Choroid plexus epithelial cell (primary cell): ENCODE results near the gene SFXN2.

ENCODE experiments used
- DNase-seq: peaks from one replicate; pipeline ENCODE4 v3.0.0-alpha.2; 2010; ENCODE audit warnings: low read depth
- H3K4me3 ChIP-seq: 2 replicates; pipeline ENCODE4 v1.5.1; 2011; ENCODE audit warnings: low read depth, mild to moderate bottlenecking, control low read depth, low read length, moderate library complexity
- TF ChIP-seq, protein P1 (sequence below): conservative IDR thresholded peaks from 2 replicates; pipeline ENCODE4 v1.5.1; 2011; ENCODE audit warnings: low read depth, mild to moderate bottlenecking, control low read depth, inconsistent platforms, low read length, moderate library complexity

SFXN2 gene

DNA sequence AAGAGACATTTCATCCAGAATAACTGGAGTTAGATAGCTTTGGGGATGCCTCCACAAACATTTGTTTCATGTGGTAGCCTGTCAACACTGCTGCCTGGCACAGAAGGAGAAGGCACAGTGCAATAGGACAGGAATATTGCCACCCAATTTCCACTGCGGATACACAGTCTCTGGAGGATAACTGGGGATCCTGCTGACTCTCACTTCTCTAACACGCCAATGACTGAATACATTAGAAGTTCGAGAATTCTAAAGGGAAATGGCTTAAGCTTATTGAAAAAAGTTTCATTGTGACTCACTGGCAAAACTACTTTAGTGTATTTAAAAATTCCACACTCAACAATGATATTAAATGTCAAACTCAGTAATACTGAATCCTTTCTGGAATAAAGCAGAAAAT, 13.2 kb upstream of the SFXN2 start:
- H3K4me3 ChIP-seq: no peak overlapping the region
- no peak for DNase-seq
- TF ChIP-seq, protein P1, sequence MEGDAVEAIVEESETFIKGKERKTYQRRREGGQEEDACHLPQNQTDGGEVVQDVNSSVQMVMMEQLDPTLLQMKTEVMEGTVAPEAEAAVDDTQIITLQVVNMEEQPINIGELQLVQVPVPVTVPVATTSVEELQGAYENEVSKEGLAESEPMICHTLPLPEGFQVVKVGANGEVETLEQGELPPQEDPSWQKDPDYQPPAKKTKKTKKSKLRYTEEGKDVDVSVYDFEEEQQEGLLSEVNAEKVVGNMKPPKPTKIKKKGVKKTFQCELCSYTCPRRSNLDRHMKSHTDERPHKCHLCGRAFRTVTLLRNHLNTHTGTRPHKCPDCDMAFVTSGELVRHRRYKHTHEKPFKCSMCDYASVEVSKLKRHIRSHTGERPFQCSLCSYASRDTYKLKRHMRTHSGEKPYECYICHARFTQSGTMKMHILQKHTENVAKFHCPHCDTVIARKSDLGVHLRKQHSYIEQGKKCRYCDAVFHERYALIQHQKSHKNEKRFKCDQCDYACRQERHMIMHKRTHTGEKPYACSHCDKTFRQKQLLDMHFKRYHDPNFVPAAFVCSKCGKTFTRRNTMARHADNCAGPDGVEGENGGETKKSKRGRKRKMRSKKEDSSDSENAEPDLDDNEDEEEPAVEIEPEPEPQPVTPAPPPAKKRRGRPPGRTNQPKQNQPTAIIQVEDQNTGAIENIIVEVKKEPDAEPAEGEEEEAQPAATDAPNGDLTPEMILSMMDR: no peak

DNA sequence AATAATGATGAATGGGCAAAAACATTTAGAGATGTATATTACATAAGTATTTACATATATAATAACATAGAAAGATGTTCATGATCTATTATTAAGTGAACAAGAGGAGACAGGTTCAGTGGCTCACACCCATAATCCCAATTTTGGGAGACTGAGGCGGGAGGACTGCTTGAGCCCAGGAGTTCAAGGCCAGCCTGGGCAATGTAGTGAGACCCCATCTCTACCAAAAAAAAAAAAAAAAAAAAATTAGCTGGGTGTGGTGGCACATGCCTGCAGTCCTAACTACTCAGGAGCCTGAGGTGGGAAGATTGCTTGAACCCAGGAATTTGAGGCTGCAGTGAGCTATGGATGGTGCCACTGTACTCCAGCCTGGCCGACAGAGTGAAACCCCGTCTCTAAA, 12.6 kb upstream of the SFXN2 start:
- H3K4me3 ChIP-seq: no peak overlapping the region
- DNase-seq: no peak
- TF ChIP-seq, protein P1: no peak

DNA sequence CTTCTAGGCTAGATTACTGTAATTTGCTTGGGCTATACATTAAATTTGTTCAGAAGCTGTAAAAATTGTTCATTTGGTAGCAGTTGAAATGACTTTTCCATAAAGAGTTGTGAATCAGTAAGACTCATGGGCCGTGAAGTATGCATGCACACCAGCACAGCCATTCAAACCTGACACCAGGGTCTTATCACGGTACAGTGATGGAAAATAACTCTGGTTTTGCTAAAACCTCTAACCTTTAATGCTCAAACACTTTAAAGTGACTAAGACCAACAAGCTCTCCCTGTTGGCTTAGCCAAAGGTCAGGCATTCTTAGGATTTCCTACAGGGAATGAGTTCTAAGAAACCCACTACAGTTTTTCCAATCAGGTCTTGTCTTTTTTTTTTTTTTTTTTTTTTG, 11.7 kb upstream of the SFXN2 start:
- H3K4me3 ChIP-seq: no peak overlapping the region
- TF ChIP-seq, protein P1: no peak
- DNase-seq: no peak

DNA sequence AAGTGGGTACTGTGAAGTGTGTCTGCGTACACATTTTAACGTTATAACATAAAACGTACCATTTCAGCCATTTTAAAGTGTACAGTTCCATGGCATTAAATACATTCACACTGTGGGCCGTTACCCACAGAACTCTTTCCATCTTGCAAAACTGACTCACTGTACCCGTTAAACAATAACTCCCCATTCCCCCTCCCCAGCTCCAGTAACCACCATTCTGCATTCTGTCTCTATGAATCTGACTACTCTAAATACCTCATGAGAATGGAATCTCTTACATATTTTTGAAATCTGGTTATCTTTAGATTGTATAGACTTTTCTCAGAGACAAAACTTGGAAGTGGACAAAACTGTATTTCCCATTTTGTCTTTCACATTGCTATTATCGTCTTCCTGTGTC, 9.5 kb upstream of the SFXN2 start:
- DNase-seq: peak; percentile 54
- H3K4me3 ChIP-seq: no peak overlapping the region
- TF ChIP-seq, protein P1: no peak

DNA sequence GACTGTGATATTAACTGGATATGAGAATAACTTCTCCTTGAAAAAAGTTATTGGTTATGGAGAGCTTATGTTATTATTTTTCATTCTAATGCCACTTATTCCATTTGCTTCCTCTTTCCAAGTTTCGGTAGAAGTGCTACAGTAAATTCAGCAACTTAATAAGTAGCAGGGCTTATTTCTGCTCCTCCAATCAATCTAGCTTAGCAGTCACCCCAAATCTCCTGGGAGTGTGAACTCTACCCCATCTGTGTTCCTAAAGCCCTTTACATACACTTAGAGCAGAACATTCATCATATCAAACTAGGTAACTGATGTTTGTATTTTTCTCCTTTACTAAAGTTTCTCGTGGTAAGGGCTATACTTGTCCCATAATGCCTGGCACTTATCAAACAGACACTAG, 8.9 kb upstream of the SFXN2 start:
- DNase-seq: no peak
- TF ChIP-seq, protein P1: no peak
- no peak overlapping the region for H3K4me3 ChIP-seq

DNA sequence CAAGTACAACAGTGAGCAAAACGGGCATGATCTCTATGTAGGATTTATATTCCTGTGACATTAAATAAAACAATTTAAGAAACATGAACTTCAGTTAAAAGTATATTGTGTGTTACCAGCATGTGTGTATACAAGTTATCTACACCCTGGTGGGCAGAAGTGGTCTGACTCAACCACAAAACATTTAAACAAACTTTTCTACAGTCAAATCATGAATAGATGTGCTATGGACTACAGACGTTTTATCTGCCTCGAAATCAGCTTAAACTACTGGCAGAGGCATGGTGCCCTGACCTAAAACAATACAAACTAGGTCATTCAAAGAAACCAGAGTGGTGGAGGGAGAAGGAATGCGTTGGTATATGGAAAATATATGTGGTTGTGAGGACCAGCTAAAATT, 3.8 kb upstream of the SFXN2 start:
- H3K4me3 ChIP-seq: no peak overlapping the region
- DNase-seq: peak; percentile 86
- TF ChIP-seq, protein P1: peak; percentile 37

DNA sequence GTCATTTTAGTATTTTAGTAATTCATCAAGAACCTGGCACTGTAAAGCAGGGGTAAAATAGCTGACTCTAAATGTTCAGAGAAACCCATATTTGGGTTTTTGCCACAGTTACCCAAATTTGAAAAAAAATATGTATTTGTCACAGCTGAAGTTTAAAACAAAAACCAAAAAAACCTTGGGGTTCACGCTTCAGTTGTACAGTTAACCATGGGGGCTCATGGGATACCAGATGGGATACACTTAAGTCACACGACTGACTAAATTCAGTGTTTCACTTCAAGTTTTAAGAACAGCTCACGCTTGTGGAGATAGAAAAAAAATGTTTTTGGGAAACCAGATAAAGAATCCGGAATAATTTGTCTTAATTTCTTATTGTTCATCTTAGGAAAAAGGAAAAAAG, 2.3 kb upstream of the SFXN2 start:
- H3K4me3 ChIP-seq: no peak overlapping the region
- DNase-seq: no peak
- TF ChIP-seq, protein P1: no peak
